Fibroblast of lung (primary cell): Measurements from ENCODE around the gene AEBP2.

ENCODE experiments used
- EZH2 ChIP-seq: IDR thresholded peaks from 2 replicates; pipeline ENCODE4 v1.5.1; 2012; ENCODE audit warnings: low read length, control low read depth, mild to moderate bottlenecking; ENCODE audit errors: missing control alignments
- TF ChIP-seq, protein P1 (sequence below), 2 donors: IDR thresholded peaks in 1 of 2; conservative IDR thresholded peaks in 1 of 2; 1 replicate in 1 of 2; 2 replicates in 1 of 2; pipeline ENCODE4 v1.5.1; 2011 to 2012; ENCODE audit warnings: low read length in 2 of 2, control low read depth in 1 of 2, inconsistent platforms in 1 of 2, low read depth in 1 of 2, mild to moderate bottlenecking in 1 of 2

DNA sequence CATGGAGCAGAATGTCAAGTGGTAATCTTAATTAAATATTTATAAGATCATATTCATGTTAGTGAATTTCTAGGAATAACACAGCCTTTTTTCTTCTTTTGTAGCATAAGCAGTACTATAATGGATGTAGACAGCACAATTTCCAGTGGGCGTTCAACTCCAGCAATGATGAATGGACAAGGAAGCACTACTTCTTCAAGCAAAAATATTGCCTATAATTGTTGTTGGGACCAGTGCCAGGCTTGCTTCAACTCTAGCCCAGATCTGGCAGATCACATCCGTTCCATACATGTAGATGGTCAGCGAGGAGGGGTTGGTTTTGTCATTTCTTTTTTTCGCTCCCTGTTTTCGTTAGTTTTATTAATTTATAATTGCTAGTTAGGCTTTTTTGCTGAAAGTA, 23.1 kb downstream of the AEBP2 start:
- TF ChIP-seq, protein P1, sequence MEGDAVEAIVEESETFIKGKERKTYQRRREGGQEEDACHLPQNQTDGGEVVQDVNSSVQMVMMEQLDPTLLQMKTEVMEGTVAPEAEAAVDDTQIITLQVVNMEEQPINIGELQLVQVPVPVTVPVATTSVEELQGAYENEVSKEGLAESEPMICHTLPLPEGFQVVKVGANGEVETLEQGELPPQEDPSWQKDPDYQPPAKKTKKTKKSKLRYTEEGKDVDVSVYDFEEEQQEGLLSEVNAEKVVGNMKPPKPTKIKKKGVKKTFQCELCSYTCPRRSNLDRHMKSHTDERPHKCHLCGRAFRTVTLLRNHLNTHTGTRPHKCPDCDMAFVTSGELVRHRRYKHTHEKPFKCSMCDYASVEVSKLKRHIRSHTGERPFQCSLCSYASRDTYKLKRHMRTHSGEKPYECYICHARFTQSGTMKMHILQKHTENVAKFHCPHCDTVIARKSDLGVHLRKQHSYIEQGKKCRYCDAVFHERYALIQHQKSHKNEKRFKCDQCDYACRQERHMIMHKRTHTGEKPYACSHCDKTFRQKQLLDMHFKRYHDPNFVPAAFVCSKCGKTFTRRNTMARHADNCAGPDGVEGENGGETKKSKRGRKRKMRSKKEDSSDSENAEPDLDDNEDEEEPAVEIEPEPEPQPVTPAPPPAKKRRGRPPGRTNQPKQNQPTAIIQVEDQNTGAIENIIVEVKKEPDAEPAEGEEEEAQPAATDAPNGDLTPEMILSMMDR (conservative IDR thresholded peaks at IDR 0.05 in 1 of 2, IDR thresholded peaks at IDR 0.05 in 1 of 2; ENCODE audit: low read depth in 1 of 2, low read length in 2 of 2), result no peak
- no peak for TF ChIP-seq EZH2
